Choroid plexus epithelial cell (primary cell): ENCODE measurements around the gene CNNM4.
"Not testable (repeated sequence)": the region's sequence is repeated elsewhere in the genome, so short reads cannot be mapped to it uniquely, and the experiment has no call there.

ENCODE experiments used
- DNase-seq: peaks from one replicate; pipeline ENCODE4 v3.0.0-alpha.2; 2010; ENCODE audit warnings: low read depth
- H3K4me3 ChIP-seq: 2 replicates; pipeline ENCODE4 v1.5.1; 2011; ENCODE audit warnings: low read depth, mild to moderate bottlenecking, control low read depth, low read length, moderate library complexity
- TF ChIP-seq, protein P1 (sequence below): conservative IDR thresholded peaks from 2 replicates; pipeline ENCODE4 v1.5.1; 2011; ENCODE audit warnings: low read depth, mild to moderate bottlenecking, control low read depth, inconsistent platforms, low read length, moderate library complexity

CNNM4 gene

DNA sequence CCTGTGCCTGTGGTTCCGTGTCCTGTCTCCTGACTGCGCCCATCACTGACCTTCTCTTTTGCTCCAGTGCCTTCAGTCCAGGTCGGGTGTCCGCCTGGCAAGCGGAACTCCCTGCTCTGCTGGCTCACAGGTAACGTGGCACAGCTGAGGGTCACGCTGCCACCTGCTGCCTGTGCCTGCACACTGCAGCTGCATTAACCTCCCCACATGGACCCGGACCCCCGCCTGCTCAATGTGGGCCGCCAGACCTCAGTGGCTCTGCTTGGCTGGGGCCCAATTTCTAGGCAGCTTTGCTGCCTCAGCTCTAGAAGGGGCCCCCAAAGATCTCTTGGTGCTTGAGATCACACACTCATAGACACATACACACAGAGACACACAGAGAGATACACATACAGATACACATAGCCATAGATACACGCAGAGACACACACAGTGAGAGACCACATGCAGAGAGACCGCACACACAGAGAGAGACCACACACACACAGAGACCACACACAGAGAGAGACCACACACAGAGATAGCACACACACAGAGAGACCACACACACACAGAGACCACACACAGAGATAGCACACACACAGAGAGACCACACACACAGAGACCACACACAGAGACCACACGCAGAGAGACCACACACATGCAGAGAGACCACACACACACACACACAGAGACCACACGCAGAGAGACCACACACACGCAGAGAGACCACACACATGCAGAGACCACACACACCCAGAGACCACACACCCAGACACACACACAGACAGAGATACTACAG lies 40.5 kb downstream of the CNNM4 start:
- H3K4me3 ChIP-seq = no peak overlapping the region
- peak; percentile 70 for DNase-seq
- TF ChIP-seq, protein P1, sequence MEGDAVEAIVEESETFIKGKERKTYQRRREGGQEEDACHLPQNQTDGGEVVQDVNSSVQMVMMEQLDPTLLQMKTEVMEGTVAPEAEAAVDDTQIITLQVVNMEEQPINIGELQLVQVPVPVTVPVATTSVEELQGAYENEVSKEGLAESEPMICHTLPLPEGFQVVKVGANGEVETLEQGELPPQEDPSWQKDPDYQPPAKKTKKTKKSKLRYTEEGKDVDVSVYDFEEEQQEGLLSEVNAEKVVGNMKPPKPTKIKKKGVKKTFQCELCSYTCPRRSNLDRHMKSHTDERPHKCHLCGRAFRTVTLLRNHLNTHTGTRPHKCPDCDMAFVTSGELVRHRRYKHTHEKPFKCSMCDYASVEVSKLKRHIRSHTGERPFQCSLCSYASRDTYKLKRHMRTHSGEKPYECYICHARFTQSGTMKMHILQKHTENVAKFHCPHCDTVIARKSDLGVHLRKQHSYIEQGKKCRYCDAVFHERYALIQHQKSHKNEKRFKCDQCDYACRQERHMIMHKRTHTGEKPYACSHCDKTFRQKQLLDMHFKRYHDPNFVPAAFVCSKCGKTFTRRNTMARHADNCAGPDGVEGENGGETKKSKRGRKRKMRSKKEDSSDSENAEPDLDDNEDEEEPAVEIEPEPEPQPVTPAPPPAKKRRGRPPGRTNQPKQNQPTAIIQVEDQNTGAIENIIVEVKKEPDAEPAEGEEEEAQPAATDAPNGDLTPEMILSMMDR = peak; percentile 89

DNA sequence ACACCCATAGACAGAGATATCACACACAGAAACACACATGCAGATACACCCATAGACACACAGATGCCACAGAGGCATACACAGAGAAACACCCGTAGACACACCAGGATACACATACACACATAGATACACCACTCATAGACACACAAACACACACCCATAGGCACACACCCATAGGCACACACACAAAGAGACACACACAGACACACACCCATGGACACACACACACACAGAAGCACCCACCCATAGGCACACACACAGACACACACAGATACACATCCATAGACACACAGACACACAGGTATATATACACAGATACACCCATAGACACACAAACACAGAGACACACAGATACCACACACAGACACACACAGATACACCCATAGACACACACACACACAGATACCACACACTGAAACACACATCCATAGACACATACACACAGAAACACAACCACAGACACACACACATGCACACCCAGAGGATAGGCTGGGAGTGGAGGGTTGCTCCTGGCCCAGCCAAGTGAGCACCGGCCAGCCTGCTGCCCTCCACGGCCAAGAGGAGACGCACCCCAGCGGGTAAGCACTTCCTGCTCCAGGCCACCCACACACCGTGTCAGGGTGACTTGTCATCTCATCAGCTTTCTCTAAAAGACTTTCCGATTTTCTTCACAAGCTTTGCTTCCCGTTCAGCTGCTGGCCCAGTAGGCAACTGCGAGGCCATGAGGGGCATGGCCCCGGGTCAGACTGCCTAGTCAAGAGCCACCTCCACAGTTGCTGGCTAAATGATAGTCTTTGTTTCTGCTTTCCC lies 41.3 kb downstream of the CNNM4 start:
- H3K4me3 ChIP-seq = no peak overlapping the region
- DNase-seq = no peak
- TF ChIP-seq, protein P1 = no peak

DNA sequence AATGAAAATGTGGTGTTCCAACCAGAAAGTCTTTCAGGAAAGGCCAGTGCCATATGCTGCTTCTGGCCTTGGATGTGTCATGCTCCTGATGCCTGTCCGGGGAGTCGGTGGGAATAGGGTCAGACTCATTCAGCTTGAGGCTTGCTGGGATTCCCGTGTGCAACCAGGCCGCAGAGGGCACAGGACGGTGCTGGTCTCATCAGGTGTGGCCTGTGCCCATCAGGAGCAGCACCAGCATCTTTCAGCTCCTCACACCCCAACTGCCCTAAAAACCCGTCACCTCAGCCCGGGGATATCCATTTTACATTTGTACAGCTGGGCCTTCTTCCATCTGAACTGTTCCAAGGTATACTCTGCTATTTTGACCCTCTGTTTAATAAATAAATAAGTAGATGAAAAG lies 42.0 kb downstream of the CNNM4 start:
- no peak for DNase-seq
- no peak overlapping the region for H3K4me3 ChIP-seq
- TF ChIP-seq, protein P1 = no peak

DNA sequence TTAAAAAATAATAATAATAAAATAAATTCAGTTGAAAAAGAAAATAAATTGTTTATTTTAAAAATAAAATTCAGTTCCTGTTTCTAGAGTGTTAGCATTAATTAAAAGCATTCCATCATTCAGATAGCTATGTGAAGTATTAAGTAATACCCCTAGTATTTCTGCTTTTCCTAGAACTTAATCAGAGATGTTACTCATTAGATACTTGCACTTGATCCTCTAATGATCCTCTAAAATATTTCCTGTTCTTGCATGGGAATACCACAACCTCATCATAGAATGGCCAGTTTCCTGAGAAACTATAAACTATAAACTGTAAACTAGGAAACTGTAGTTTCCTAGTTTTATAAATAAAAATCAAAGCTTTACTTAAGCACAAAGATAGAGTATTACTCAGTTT lies 44.3 kb downstream of the CNNM4 start:
- DNase-seq = no peak
- no peak overlapping the region for H3K4me3 ChIP-seq
- TF ChIP-seq, protein P1 = no peak

DNA sequence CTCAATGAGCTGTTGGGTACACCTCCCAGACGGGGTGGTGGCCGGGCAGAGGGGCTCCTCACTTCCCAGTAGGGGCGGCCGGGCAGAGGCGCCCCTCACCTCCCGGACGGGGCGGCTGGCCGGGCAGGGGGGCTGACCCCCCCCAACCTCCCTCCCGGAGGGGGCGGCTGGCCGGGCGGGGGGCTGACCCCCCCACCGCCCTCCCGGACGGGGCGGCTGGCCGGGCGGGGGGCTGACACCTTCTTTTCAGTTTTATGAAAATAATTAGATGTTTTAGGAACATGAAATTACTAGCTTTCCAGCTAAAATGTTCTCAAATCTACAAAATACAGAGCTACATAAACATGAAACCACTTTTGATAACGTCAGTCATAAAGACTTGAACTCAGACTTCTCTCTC lies 45.2 kb downstream of the CNNM4 start:
- H3K4me3 ChIP-seq, DNase-seq: not testable (repeated sequence)

DNA sequence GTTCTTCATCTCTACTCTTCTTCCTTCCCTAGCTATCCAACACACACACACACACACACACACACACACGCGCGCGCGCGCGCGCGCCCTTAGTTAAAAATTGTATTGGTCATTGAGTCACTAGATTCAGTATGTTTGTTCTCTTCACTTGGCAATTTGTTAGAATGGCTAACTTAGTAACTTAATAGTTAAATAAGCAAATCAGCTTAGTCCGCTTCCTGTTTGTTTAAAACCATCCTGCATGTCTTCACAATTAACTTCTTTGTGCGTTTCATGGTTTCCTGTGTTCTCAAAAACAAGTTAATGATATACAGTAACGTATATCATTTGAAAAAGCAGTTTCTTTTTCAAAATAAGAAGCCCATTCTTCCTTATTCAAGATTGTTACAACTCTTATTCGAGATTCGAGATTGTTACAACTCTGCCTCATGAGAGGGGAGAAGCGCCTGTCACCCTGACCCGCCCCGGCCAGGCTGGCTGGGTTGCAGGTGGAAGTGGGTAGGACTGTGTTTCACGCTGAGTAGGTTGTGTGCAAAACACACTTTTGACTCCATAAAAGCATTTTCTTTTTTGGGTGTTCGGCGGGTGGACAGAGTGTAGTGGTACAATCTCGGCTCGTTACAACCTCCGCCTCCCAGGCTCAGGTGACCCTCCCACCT lies 45.9 kb downstream of the CNNM4 start:
- DNase-seq = no peak
- no peak overlapping the region for H3K4me3 ChIP-seq

DNA sequence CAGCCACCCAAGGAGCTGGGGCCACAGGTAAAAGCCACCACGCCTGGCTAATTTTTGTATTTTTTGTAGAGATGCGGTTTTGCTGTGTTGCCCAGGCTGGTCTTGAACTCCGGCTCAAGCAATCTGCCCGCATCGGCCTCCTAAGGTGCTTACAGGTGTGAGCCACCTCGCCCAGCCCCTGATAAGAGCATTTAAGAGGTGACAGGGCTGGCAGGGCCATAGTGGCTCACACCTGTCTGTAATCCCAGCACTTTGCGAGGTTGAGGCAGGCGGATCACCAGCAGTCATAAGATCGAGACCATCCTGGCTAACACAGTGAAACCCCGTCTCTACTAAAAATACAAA lies 46.4 kb downstream of the CNNM4 start:
- no peak overlapping the region for H3K4me3 ChIP-seq
- no peak for DNase-seq
- TF ChIP-seq, protein P1 = no peak

More for the DNA sequence above, 45.9 kb downstream of the CNNM4 start:
- TF ChIP-seq, protein P1 = no peak
